Epithelial cell of proximal tubule (primary cell): ENCODE data around the gene SYT4. TPM values are rescaled to one million over a fixed set of nuclear protein-coding genes. Genes with fewer than 3 reads are reported as not detected.

Source experiments
- DNase-seq: peaks from one replicate; pipeline ENCODE4 v3.0.0-alpha.2; 2011; ENCODE audit warnings: low read depth
- H3K4me3 ChIP-seq: 2 replicates; pipeline ENCODE4 v1.5.1; 2011; ENCODE audit warnings: low read depth, mild to moderate bottlenecking, low read length
- CTCF ChIP-seq: conservative IDR thresholded peaks from 2 replicates; pipeline ENCODE4 v1.5.1; 2012; ENCODE audit warnings: low read depth, mild to moderate bottlenecking, low read length
- total RNA-seq: library from RNA; depleted of rRNA; stranded (reverse); fragments of >200 nt; gene quantifications from 2 replicates; pipeline ENCODE4 v1.2.3, GENCODE V29; 2015

SYT4 gene
- total RNA-seq, 1 donor from 2014 or later: not detected

GRCh38 chr18:43283299-43283698, 6.0 kb upstream of the SYT4 start:
- H3K4me3 ChIP-seq: no peak overlapping the region
- no peak for DNase-seq
- TF ChIP-seq CTCF: no peak

GRCh38 chr18:43279015-43279744, 1.9 kb upstream of the SYT4 start:
- no peak for DNase-seq
- TF ChIP-seq CTCF: no peak
- H3K4me3 ChIP-seq: no peak overlapping the region

GRCh38 chr18:43278355-43278754, 1.1 kb upstream of the SYT4 start:
- no peak overlapping the region for H3K4me3 ChIP-seq
- DNase-seq: no peak
- TF ChIP-seq CTCF: no peak

GRCh38 chr18:43276491-43276890, 799 bp downstream of the SYT4 start:
- TF ChIP-seq CTCF: no peak
- no peak overlapping the region for H3K4me3 ChIP-seq
- DNase-seq: no peak

GRCh38 chr18:43275546-43275945, 1.7 kb downstream of the SYT4 start:
- TF ChIP-seq CTCF: no peak
- no peak overlapping the region for H3K4me3 ChIP-seq
- no peak for DNase-seq

- no peak for DNase-seq
- no peak for TF ChIP-seq CTCF
- no peak overlapping the region for H3K4me3 ChIP-seq
Observed at GRCh38 chr18:43274526-43274925, 2.8 kb downstream of the SYT4 start.

GRCh38 chr18:43271593-43272432, 5.5 kb downstream of the SYT4 start:
- peak; percentile 9 for DNase-seq
- peak; percentile 85 for TF ChIP-seq CTCF
- H3K4me3 ChIP-seq: no peak overlapping the region
